Measurements from ENCODE around the gene AOPEP. TPM values are rescaled to one million over a fixed set of nuclear protein-coding genes. Genes with fewer than 3 reads are reported as not detected.
A peak's percentile ranks its signal among the peaks of the same experiment; 100 is the strongest.

Gene AOPEP
- total and polyA plus RNA-seq, 2 of the 13 experiments (the other 11 are each of a cell fraction or from before 2014, with no cell fraction given), result 22.2 to 41.6 TPM

DNA sequence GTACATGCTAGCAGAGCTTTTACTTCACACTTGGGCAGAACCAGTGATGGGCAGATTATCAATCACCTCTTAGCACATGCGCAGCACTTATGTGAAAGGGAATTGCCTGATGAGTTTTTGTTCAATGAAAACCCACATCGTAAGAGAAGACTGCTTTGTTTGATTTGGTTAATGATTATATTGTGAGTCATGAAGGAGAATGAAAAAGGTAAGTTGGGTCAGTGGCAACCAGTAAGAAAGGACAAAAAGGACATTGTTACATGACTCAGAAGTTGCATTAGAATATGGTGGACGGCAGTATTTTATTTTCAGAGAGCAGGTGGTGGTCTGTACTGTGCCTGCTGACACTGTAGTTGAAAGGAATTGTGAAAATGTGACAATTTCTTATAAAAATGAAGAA, 127.4 kb downstream of the AOPEP start (continued):
- TF ChIP-seq, protein P1, sequence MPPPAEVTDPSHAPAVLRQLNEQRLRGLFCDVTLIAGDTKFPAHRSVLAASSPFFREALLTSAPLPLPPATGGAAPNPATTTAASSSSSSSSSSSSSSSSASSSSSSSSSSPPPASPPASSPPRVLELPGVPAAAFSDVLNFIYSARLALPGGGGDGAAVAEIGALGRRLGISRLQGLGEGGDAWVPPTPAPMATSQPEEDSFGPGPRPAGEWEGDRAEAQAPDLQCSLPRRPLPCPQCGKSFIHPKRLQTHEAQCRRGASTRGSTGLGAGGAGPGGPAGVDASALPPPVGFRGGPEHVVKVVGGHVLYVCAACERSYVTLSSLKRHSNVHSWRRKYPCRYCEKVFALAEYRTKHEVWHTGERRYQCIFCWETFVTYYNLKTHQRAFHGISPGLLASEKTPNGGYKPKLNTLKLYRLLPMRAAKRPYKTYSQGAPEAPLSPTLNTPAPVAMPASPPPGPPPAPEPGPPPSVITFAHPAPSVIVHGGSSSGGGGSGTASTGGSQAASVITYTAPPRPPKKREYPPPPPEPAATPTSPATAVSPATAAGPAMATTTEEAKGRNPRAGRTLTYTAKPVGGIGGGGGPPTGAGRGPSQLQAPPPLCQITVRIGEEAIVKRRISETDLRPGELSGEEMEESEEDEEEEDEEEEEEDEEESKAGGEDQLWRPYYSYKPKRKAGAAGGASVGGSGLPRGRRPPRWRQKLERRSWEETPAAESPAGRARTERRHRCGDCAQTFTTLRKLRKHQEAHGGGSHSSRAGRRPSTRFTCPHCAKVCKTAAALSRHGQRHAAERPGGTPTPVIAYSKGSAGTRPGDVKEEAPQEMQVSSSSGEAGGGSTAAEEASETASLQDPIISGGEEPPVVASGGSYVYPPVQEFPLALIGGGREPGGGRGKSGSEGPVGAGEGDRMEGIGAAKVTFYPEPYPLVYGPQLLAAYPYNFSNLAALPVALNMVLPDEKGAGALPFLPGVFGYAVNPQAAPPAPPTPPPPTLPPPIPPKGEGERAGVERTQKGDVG (CRISPR knock-in tag; IDR thresholded peaks at IDR 0.05; ENCODE audit: borderline replicate concordance), result no peak
- TF ChIP-seq SMC3 (IDR thresholded peaks at IDR 0.05; ENCODE audit: low read length) (no peak), ZNF441 (CRISPR knock-in tag; IDR thresholded peaks at IDR 0.05; ENCODE audit: borderline replicate concordance) (no peak), PPARG (CRISPR knock-in tag; conservative IDR thresholded peaks at IDR 0.05) (0 out of 2 replicates have a peak, but pooled peaks have one; percentile 21), HNRNPL (IDR thresholded peaks at IDR 0.05; ENCODE audit: low read depth, low read length) (no peak), RBAK (CRISPR knock-in tag; IDR thresholded peaks at IDR 0.05) (no peak), ZNF260 (CRISPR knock-in tag; IDR thresholded peaks at IDR 0.05; ENCODE audit: borderline replicate concordance, low read depth) (no peak), SP4 (CRISPR knock-in tag; IDR thresholded peaks at IDR 0.05) (no peak), ZNF180 (CRISPR knock-in tag; IDR thresholded peaks at IDR 0.05; ENCODE audit: borderline replicate concordance, low read depth) (no peak), ZNF143 (CRISPR knock-in tag; IDR thresholded peaks at IDR 0.05) (no peak), SCMH1 (CRISPR knock-in tag; IDR thresholded peaks at IDR 0.05; ENCODE audit: borderline replicate concordance) (no peak), ZNF296 (CRISPR knock-in tag; conservative IDR thresholded peaks at IDR 0.05) (no peak), ISL2 (CRISPR knock-in tag; IDR thresholded peaks at IDR 0.05) (peak; percentile 56; the same call in 1 of the 2 replicates), ELF1 (CRISPR knock-in tag; IDR thresholded peaks at IDR 0.05) (no peak)
- TF ChIP-seq, protein P2, sequence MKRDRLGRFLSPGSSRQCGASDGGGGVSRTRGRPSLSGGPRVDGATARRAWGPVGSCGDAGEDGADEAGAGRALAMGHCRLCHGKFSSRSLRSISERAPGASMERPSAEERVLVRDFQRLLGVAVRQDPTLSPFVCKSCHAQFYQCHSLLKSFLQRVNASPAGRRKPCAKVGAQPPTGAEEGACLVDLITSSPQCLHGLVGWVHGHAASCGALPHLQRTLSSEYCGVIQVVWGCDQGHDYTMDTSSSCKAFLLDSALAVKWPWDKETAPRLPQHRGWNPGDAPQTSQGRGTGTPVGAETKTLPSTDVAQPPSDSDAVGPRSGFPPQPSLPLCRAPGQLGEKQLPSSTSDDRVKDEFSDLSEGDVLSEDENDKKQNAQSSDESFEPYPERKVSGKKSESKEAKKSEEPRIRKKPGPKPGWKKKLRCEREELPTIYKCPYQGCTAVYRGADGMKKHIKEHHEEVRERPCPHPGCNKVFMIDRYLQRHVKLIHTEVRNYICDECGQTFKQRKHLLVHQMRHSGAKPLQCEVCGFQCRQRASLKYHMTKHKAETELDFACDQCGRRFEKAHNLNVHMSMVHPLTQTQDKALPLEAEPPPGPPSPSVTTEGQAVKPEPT (CRISPR knock-in tag; IDR thresholded peaks at IDR 0.05; ENCODE audit: low read depth), result no peak
- TF ChIP-seq, protein P3, sequence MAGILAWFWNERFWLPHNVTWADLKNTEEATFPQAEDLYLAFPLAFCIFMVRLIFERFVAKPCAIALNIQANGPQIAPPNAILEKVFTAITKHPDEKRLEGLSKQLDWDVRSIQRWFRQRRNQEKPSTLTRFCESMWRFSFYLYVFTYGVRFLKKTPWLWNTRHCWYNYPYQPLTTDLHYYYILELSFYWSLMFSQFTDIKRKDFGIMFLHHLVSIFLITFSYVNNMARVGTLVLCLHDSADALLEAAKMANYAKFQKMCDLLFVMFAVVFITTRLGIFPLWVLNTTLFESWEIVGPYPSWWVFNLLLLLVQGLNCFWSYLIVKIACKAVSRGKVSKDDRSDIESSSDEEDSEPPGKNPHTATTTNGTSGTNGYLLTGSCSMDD (CRISPR knock-in tag; IDR thresholded peaks at IDR 0.05), result no peak
- TF ChIP-seq, protein P4, sequence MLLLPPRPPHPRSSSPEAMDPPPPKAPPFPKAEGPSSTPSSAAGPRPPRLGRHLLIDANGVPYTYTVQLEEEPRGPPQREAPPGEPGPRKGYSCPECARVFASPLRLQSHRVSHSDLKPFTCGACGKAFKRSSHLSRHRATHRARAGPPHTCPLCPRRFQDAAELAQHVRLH (CRISPR knock-in tag; IDR thresholded peaks at IDR 0.05; ENCODE audit: borderline replicate concordance, low read depth), result no peak
- TF ChIP-seq, protein P5, sequence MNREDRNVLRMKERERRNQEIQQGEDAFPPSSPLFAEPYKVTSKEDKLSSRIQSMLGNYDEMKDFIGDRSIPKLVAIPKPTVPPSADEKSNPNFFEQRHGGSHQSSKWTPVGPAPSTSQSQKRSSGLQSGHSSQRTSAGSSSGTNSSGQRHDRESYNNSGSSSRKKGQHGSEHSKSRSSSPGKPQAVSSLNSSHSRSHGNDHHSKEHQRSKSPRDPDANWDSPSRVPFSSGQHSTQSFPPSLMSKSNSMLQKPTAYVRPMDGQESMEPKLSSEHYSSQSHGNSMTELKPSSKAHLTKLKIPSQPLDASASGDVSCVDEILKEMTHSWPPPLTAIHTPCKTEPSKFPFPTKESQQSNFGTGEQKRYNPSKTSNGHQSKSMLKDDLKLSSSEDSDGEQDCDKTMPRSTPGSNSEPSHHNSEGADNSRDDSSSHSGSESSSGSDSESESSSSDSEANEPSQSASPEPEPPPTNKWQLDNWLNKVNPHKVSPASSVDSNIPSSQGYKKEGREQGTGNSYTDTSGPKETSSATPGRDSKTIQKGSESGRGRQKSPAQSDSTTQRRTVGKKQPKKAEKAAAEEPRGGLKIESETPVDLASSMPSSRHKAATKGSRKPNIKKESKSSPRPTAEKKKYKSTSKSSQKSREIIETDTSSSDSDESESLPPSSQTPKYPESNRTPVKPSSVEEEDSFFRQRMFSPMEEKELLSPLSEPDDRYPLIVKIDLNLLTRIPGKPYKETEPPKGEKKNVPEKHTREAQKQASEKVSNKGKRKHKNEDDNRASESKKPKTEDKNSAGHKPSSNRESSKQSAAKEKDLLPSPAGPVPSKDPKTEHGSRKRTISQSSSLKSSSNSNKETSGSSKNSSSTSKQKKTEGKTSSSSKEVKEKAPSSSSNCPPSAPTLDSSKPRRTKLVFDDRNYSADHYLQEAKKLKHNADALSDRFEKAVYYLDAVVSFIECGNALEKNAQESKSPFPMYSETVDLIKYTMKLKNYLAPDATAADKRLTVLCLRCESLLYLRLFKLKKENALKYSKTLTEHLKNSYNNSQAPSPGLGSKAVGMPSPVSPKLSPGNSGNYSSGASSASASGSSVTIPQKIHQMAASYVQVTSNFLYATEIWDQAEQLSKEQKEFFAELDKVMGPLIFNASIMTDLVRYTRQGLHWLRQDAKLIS (CRISPR knock-in tag; IDR thresholded peaks at IDR 0.05), result no peak
- TF ChIP-seq, protein P6, sequence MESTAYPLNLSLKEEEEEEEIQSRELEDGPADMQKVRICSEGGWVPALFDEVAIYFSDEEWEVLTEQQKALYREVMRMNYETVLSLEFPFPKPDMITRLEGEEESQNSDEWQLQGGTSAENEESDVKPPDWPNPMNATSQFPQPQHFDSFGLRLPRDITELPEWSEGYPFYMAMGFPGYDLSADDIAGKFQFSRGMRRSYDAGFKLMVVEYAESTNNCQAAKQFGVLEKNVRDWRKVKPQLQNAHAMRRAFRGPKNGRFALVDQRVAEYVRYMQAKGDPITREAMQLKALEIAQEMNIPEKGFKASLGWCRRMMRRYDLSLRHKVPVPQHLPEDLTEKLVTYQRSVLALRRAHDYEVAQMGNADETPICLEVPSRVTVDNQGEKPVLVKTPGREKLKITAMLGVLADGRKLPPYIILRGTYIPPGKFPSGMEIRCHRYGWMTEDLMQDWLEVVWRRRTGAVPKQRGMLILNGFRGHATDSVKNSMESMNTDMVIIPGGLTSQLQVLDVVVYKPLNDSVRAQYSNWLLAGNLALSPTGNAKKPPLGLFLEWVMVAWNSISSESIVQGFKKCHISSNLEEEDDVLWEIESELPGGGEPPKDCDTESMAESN (CRISPR knock-in tag; conservative IDR thresholded peaks at IDR 0.05), result no peak
